RWPE2 (cell line): ENCODE data around the gene PEX6.

Experiments used
- ATAC-seq: fragments of 200-7000 bp; cut with Tn5 transposase; 3 replicates; pipeline ENCODE4 v1.9.1; 2021; ENCODE audit warnings: low read depth
- DNase-seq: peaks from one replicate; pipeline ENCODE4 v3.0.0-alpha.2; 2020; ENCODE audit warnings: low spot score
- H3K27ac ChIP-seq: fragments of 450-650 bp; 2 replicates; pipeline ENCODE4 v1.5.1; 2017; ENCODE audit warnings: mild to moderate bottlenecking; ENCODE audit not compliant: poor library complexity, severe bottlenecking
- H3K27me3 ChIP-seq: fragments of 250-450 bp; sonication (Bioruptor Pico); 2 replicates; pipeline ENCODE4 v1.5.1; 2021; ENCODE audit warnings: mild to moderate bottlenecking, moderate library complexity; ENCODE audit not compliant: insufficient read depth, poor library complexity, severe bottlenecking
- H3K36me3 ChIP-seq: fragments of 250-450 bp; sonication (Bioruptor Pico); 2 replicates; pipeline ENCODE4 v1.5.1; 2020; ENCODE audit warnings: low read depth, mild to moderate bottlenecking, moderate library complexity
- H3K4me1 ChIP-seq: fragments of 250-450 bp; sonication (Bioruptor Pico); 2 replicates; pipeline ENCODE4 v1.5.1; 2021; ENCODE audit warnings: mild to moderate bottlenecking, moderate library complexity; ENCODE audit not compliant: insufficient read depth, poor library complexity, severe bottlenecking
- H3K4me3 ChIP-seq: fragments of 250-450 bp; sonication (Bioruptor Pico); 2 replicates; pipeline ENCODE4 v1.5.1; 2021; ENCODE audit warnings: mild to moderate bottlenecking, moderate library complexity; ENCODE audit not compliant: severe bottlenecking
- H3K9me3 ChIP-seq: fragments of 250-450 bp; sonication (Bioruptor Pico); 2 replicates; pipeline ENCODE4 v1.5.1; 2021; ENCODE audit warnings: mild to moderate bottlenecking, moderate library complexity; ENCODE audit not compliant: severe bottlenecking
- CTCF ChIP-seq: fragments of 450-650 bp; IDR thresholded peaks from one replicate; pipeline ENCODE4 v1.5.1; 2017; ENCODE audit warnings: mild to moderate bottlenecking, moderate library complexity; ENCODE audit not compliant: poor library complexity, severe bottlenecking

PEX6 gene, protein sequence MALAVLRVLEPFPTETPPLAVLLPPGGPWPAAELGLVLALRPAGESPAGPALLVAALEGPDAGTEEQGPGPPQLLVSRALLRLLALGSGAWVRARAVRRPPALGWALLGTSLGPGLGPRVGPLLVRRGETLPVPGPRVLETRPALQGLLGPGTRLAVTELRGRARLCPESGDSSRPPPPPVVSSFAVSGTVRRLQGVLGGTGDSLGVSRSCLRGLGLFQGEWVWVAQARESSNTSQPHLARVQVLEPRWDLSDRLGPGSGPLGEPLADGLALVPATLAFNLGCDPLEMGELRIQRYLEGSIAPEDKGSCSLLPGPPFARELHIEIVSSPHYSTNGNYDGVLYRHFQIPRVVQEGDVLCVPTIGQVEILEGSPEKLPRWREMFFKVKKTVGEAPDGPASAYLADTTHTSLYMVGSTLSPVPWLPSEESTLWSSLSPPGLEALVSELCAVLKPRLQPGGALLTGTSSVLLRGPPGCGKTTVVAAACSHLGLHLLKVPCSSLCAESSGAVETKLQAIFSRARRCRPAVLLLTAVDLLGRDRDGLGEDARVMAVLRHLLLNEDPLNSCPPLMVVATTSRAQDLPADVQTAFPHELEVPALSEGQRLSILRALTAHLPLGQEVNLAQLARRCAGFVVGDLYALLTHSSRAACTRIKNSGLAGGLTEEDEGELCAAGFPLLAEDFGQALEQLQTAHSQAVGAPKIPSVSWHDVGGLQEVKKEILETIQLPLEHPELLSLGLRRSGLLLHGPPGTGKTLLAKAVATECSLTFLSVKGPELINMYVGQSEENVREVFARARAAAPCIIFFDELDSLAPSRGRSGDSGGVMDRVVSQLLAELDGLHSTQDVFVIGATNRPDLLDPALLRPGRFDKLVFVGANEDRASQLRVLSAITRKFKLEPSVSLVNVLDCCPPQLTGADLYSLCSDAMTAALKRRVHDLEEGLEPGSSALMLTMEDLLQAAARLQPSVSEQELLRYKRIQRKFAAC

DNA sequence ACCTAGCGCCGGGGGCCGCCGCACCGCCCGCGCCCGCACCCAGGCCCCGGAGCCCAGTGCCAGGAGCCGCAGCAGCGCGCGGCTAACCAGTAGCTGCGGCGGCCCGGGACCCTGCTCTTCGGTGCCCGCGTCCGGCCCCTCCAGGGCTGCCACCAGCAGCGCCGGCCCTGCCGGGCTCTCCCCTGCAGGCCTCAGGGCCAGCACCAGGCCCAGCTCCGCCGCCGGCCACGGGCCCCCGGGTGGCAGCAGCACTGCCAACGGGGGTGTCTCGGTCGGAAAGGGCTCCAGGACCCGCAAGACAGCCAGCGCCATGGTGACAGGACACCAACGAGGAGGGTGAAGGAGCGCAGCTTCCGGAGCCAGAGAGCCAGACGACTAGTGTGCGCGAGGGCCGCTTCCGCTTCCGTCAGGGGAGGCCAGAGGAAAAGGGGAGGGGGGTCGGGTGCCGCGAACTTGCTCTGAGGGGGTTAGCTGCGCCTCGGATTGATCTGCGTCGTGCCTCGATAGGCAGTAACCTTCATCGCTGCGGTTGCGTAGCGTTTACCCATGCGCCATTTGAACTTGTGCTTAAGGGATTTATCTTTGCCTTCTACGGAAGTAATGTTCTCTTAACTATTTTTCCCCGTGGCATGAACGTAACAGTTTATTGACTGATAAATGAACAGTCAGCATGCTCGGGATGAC, at the start of gene PEX6:
Gene PEX6, minus strand, starts transcription at position 343 of the 684 bp plus-strand sequence. Its CDS starts 31 bp downstream, at position 312.
- Histone ChIP-seq H3K27ac (peak within 1 kb of the TSS; percentile 69), H3K27me3 (no peaks in the 10 kb centered on the region), H3K9me3 (no peaks in the 10 kb centered on the region), H3K36me3 (no peaks in the 10 kb centered on the region; the same call in 1 of the 2 replicates), H3K4me1 (peaks cover 2% of the 10 kb centered on the region), H3K4me3 (peak within 1 kb of the TSS; percentile 84)
- TF ChIP-seq CTCF: no peak
- ATAC-seq: peak; percentile 80
- peak; percentile 85 for DNase-seq

DNA sequence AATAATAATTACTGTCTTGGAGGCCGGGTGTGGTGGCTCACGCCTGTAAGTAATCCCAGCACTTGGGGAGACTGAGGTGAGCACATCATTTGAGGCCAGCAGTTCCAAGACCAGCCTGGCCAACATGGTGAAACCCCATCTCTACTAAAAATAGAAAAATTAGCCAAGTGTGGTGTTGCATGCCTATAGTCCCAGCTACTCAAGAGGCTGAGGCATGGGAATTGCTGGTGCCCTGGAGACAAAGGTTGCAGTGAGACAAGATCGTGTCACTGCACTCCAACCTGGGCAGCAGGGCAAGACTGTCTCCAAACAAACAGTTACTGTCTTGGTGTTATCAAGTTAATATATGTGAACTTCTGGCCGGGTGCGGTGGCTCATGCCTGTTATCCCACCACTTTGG, 47.4 kb upstream of the PEX6 start:
- Histone ChIP-seq H3K4me3 (no peak overlapping the region), H3K36me3 (peaks cover 84% of the 10 kb centered on the region), H3K27ac (no peak overlapping the region), H3K27me3 (no peaks in the 10 kb centered on the region), H3K9me3 (no peaks in the 10 kb centered on the region), H3K4me1 (no peaks in the 10 kb centered on the region)
- ATAC-seq: no peak
- DNase-seq: no peak
- no peak for TF ChIP-seq CTCF

GRCh38 chr6:43024436-43024835, 45.5 kb upstream of the PEX6 start:
- no peak for DNase-seq
- Histone ChIP-seq H3K9me3 (no peaks in the 10 kb centered on the region), H3K4me1 (peaks cover 4% of the 10 kb centered on the region), H3K36me3 (peaks cover 72% of the 10 kb centered on the region), H3K27ac (no peak overlapping the region), H3K4me3 (no peak overlapping the region), H3K27me3 (no peaks in the 10 kb centered on the region)
- ATAC-seq: no peak
- no peak for TF ChIP-seq CTCF

- Histone ChIP-seq H3K9me3 (no peaks in the 10 kb centered on the region), H3K36me3 (peaks cover 60% of the 10 kb centered on the region), H3K27ac (peak within 1 kb of the TSS; percentile 76), H3K4me3 (peak within 1 kb of the TSS; percentile 53), H3K27me3 (no peaks in the 10 kb centered on the region), H3K4me1 (peaks cover 4% of the 10 kb centered on the region)
- ATAC-seq (peak; percentile 92), DNase-seq (no peak)
- TF ChIP-seq CTCF: no peak
Observed at GRCh38 chr6:43021270-43022047, 42.5 kb upstream of the PEX6 start, which contains the start of gene RRP36. RRP36 (plus strand) TSS chr6:43021623; CDS start chr6:43021655, 32 bp downstream.
